Neuronal stem cell (in vitro differentiated cells): ENCODE results near the gene FAM181A. TPM values are rescaled to one million over a fixed set of nuclear protein-coding genes. Genes with fewer than 3 reads are reported as not detected.

Experiments used
- DNase-seq: peaks from one replicate; pipeline ENCODE4 v3.0.0-alpha.2; 2013; ENCODE audit warnings: low spot score
- H2AFZ ChIP-seq: one replicate; pipeline ENCODE4 v1.6.1; 2013; ENCODE audit warnings: mild to moderate bottlenecking, low read length, inconsistent platforms
- H2AK5ac ChIP-seq: 2 replicates; pipeline ENCODE4 v1.6.1; 2013; ENCODE audit warnings: low read depth, mild to moderate bottlenecking, inconsistent platforms, low read length, moderate library complexity, mixed read lengths
- H2BK120ac ChIP-seq: 2 replicates; pipeline ENCODE4 v1.6.1; 2013; ENCODE audit warnings: low read depth, mild to moderate bottlenecking, inconsistent platforms, low read length, moderate library complexity, mixed read lengths
- H2BK12ac ChIP-seq: one replicate; pipeline ENCODE4 v1.6.1; 2013; ENCODE audit warnings: low read length, inconsistent platforms
- H2BK15ac ChIP-seq: 2 replicates; pipeline ENCODE4 v1.6.1; 2013; ENCODE audit warnings: mild to moderate bottlenecking, low read length, inconsistent platforms, mixed read lengths
- H2BK5ac ChIP-seq: one replicate; pipeline ENCODE4 v1.6.1; 2013; ENCODE audit warnings: inconsistent platforms, mild to moderate bottlenecking, low read length, moderate library complexity
- H3K14ac ChIP-seq: one replicate; pipeline ENCODE4 v1.6.1; 2013; ENCODE audit warnings: low read length, inconsistent platforms
- H3K18ac ChIP-seq: 2 replicates; pipeline ENCODE4 v1.6.1; 2013; ENCODE audit warnings: low read length, inconsistent platforms
- H3K23ac ChIP-seq: 2 replicates; pipeline ENCODE4 v1.6.1; 2013; ENCODE audit warnings: low read depth, mild to moderate bottlenecking, mixed read lengths, low read length, inconsistent platforms; ENCODE audit not compliant: poor library complexity
- H3K27ac ChIP-seq: replicated peaks from 3 replicates; pipeline ENCODE4 v1.5.1; 2013; ENCODE audit warnings: low read length, inconsistent platforms
- H3K27me3 ChIP-seq, 3 experiments: 2 replicates each; pipeline ENCODE4 v1.6.1; 2013; ENCODE audit warnings: low read length in 3 of 3, mild to moderate bottlenecking in 2 of 3, inconsistent platforms in 1 of 3, low read depth in 1 of 3, mixed read lengths in 1 of 3, moderate library complexity in 1 of 3; ENCODE audit not compliant: control insufficient read depth in 3 of 3, insufficient read depth in 3 of 3
- H3K36me3 ChIP-seq, 2 donors: replicated peaks in 1 of 2; 2 replicates each; pipeline ENCODE4 v1.6.1; 2013; ENCODE audit warnings: low read length in 2 of 2; ENCODE audit not compliant: control insufficient read depth in 2 of 2, insufficient read depth in 2 of 2
- H3K4ac ChIP-seq: 2 replicates; pipeline ENCODE4 v1.6.1; 2013; ENCODE audit warnings: inconsistent platforms, mild to moderate bottlenecking, low read length, moderate library complexity
- H3K4me1 ChIP-seq, 2 donors: 1 replicate in 1 of 2; 2 replicates in 1 of 2; pipeline ENCODE4 v1.6.1; 2013; ENCODE audit warnings: low read length in 2 of 2, low read depth in 1 of 2; ENCODE audit not compliant: control insufficient read depth in 2 of 2, insufficient read depth in 1 of 2
- H3K4me2 ChIP-seq: one replicate; pipeline ENCODE4 v1.6.1; 2013; ENCODE audit warnings: mild to moderate bottlenecking, low read length, inconsistent platforms; ENCODE audit not compliant: insufficient read depth, poor library complexity, severe bottlenecking
- H3K4me3 ChIP-seq, 2 donors: 2 replicates each; pipeline ENCODE4 v1.5.1; 2013; ENCODE audit warnings: low read length in 2 of 2, mild to moderate bottlenecking in 2 of 2, inconsistent platforms in 1 of 2, moderate library complexity in 1 of 2
- H3K79me1 ChIP-seq: one replicate; pipeline ENCODE4 v1.6.1; 2013; ENCODE audit warnings: low read depth, mild to moderate bottlenecking, inconsistent platforms, low read length, moderate library complexity
- H3K9ac ChIP-seq: one replicate; pipeline ENCODE4 v1.6.1; 2013; ENCODE audit warnings: mild to moderate bottlenecking, low read depth, low read length, inconsistent platforms; ENCODE audit not compliant: poor library complexity
- H3K9me3 ChIP-seq, 2 donors: replicated peaks in 1 of 2; 2 replicates each; pipeline versions ENCODE3 to v1.6.1; 2013; ENCODE audit warnings: low read length in 2 of 2, mild to moderate bottlenecking in 2 of 2, inconsistent platforms in 1 of 2, low read depth in 1 of 2, mixed read lengths in 1 of 2, moderate library complexity in 1 of 2; ENCODE audit not compliant: control insufficient read depth in 2 of 2, insufficient read depth in 1 of 2
- H4K8ac ChIP-seq: one replicate; pipeline ENCODE4 v1.6.1; 2013; ENCODE audit warnings: low read depth, mild to moderate bottlenecking, inconsistent platforms, low read length, moderate library complexity
- H4K91ac ChIP-seq: one replicate; pipeline ENCODE4 v1.6.1; 2013; ENCODE audit warnings: low read length, low read depth, mild to moderate bottlenecking, inconsistent platforms; ENCODE audit not compliant: poor library complexity
- WGBS, 2 donors: extraction: QIAGEN DNeasy Blood & Tissue Kit; methylation state at CpG; one replicate each; pipeline ENCODE4 v1.1.7; 2013; ENCODE audit warnings: missing lambda C conversion rate in 2 of 2, mixed read lengths in 1 of 2; ENCODE audit not compliant: insufficient read length in 2 of 2, insufficient replicate concordance in 1 of 2; ENCODE audit errors: extremely low coverage in 2 of 2; 5-methylcytosine and 5-hydroxymethylcytosine counted together
- small RNA-seq: library from polyadenylated mRNA; stranded (forward); fragments of <200 nt; extraction: miRNeasy Mini kit (QIAGEN cat#:217004); gene quantifications from one replicate; pipeline ENCODE3, GENCODE V24; 2013; ENCODE audit not compliant: insufficient read depth

The FAM181A gene

GRCh38 chr14:93978735-93979134 is 51.6 kb downstream of the FAM181A start:
- H4K91ac ChIP-seq: no peak overlapping the region
- no peaks in the 10 kb centered on the region for H3K79me1 ChIP-seq
- H4K8ac ChIP-seq: no peak overlapping the region
- H3K4me3 ChIP-seq: no peak overlapping the region
- peaks cover 0 to 7% (median 0%) of the 10 kb centered on the region in 3 experiments for H3K27me3 ChIP-seq
- H3K9me3 ChIP-seq: no peaks in the 10 kb centered on the region
- no peak for DNase-seq
- no CpG with 5 or more reads among the region's 4 CpGs for WGBS, 2 donors
- H2BK15ac ChIP-seq: no peak overlapping the region
- no peak overlapping the region for H3K4ac ChIP-seq
- no peak overlapping the region for H2AK5ac ChIP-seq
- H3K9ac ChIP-seq: no peak overlapping the region
- no peak overlapping the region for H3K14ac ChIP-seq
- peaks cover 0 to 14% of the 10 kb centered on the region in 2 donors for H3K4me1 ChIP-seq
- H2AFZ ChIP-seq: no peak overlapping the region
- H3K4me2 ChIP-seq: no peak overlapping the region
- H3K36me3 ChIP-seq: no peaks in the 10 kb centered on the region
- no peak overlapping the region for H2BK12ac ChIP-seq
- H2BK120ac ChIP-seq: no peak overlapping the region
- H3K23ac ChIP-seq: no peak overlapping the region
- no peak overlapping the region for H3K27ac ChIP-seq
- no peak overlapping the region for H3K18ac ChIP-seq
- H2BK5ac ChIP-seq: no peak overlapping the region

Small RNA genes within 50 kb of the gene (small RNA-seq; reads per million reads assigned to genes)
- not detected for gene MIR4506
